GM10266 (cell line): Measurements from ENCODE around the gene TXLNG.
"Not testable (repeated sequence)": the region's sequence is repeated elsewhere in the genome, so short reads cannot be mapped to it uniquely, and the experiment has no call there.

Source experiments
- DNase-seq: peaks from one replicate; pipeline ENCODE4 v3.0.0; 2012; ENCODE audit errors: extremely low spot score
- TF ChIP-seq, protein P1 (sequence below): IDR thresholded peaks from 2 replicates; pipeline ENCODE4 v1.5.1; 2012; ENCODE audit warnings: mild to moderate bottlenecking, low read depth; ENCODE audit not compliant: control insufficient read depth, insufficient read depth; ENCODE audit errors: missing control alignments

Gene TXLNG

GRCh38 chrX:16848541-16848940 is 62.3 kb downstream of the TXLNG start:
- DNase-seq, result no peak
- TF ChIP-seq, protein P1, sequence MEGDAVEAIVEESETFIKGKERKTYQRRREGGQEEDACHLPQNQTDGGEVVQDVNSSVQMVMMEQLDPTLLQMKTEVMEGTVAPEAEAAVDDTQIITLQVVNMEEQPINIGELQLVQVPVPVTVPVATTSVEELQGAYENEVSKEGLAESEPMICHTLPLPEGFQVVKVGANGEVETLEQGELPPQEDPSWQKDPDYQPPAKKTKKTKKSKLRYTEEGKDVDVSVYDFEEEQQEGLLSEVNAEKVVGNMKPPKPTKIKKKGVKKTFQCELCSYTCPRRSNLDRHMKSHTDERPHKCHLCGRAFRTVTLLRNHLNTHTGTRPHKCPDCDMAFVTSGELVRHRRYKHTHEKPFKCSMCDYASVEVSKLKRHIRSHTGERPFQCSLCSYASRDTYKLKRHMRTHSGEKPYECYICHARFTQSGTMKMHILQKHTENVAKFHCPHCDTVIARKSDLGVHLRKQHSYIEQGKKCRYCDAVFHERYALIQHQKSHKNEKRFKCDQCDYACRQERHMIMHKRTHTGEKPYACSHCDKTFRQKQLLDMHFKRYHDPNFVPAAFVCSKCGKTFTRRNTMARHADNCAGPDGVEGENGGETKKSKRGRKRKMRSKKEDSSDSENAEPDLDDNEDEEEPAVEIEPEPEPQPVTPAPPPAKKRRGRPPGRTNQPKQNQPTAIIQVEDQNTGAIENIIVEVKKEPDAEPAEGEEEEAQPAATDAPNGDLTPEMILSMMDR, result no peak

- TF ChIP-seq, protein P1, result no peak
- DNase-seq, result no peak
These were observed 65.2 kb downstream of the TXLNG start for GRCh38 chrX:16851421-16851820.

GRCh38 chrX:16851827-16852226 is 65.6 kb downstream of the TXLNG start:
- TF ChIP-seq, protein P1, result no peak
- DNase-seq, result no peak

DNA sequence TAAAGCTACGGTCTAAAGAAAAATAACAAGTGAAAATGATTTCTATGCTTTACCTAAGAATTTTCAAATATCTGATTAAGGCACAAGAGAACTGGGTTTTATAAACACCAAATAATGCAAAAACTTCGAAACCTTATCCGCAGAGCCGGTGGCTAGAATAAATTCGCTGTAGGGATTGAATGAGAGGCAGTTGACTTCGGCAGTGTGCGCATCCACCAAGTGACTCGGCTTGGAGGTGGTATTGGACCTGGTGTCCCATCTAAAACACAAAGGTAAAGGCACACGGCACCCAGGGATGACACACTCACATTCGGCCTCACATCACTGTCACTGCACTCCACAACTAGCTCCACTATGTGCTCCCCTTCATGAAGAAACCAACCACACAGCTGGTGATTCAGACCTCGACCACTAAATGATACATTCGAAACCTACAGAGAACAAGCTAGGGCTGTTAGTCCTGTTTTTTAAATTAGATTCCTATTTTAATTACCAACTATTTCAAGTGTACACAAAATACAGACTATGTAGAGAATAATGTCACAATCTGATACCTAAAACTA is 66.4 kb downstream of the TXLNG start:
- no peak for DNase-seq

DNA sequence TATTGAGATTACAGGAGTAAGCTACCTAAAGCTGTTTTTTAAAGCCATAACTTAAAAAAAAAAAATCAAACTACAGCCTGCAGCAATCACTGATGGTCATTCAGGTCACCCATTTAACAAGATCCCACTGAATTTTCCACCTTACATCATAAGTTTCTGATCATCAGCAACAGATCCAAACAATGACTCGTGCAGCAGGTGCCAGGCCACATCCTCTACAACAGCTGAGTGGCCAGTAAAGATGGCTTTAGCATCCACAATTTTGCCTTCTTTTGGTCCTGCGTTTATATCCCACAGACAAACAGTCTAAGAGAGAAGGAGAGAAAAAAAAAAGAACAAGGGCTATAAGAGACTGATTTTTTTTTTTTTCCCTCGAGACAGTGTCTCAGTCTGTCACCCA is 67.3 kb downstream of the TXLNG start:
- TF ChIP-seq, protein P1, result no peak
- DNase-seq, result no peak

More for the DNA sequence above, 66.4 kb downstream of the TXLNG start:
- TF ChIP-seq, protein P1, result no peak

DNA sequence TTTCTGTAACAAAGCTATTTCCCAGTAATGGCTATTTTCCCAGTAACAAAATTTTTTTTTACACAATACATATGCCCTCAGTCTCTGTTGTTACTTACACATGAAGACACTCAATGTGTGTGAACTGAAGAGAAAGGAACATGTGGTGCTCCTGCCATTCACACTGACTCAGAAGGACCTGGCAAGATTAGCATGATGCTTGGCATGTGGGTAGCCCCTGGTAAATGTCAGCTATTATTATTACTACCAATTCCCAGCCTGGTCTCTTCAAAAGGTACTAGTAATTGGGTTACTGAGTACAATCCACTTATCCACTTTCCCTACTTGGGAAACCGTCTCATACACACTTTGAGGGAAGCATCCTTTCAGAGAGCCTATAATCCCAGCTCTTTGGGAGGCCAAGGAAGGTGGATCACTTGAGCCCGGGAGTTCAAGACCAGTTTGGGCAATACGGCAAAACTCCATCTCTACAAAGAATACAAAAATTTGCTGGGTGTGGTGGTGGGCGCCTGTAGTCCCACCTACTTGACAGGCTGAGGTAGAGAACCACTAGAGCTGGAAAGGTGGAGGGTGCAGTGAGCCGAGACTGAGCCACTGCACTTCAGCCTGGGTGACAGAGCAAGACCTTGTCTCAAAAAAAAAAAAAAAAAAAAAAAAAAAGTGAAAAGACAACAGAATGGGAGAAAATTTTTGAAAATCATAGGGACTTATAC is 69.3 kb downstream of the TXLNG start:
- TF ChIP-seq, protein P1, result no peak
- DNase-seq, result no peak

DNA sequence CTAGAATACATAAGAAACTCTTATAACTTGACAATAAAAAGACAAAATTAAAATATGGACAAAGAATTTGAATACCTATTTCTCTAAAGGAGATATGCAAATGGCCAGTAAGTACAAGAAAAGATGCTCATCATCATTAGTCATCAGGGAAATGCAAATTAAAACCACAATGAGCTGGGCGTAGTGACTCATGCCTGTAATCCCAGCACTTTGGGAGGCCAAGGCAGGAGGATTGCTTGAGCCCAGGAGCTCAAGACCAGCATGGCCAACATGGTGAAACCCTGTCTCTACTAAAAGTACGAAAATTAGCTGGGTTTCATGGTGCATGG is 69.8 kb downstream of the TXLNG start:
- DNase-seq, result not testable (repeated sequence)

DNA sequence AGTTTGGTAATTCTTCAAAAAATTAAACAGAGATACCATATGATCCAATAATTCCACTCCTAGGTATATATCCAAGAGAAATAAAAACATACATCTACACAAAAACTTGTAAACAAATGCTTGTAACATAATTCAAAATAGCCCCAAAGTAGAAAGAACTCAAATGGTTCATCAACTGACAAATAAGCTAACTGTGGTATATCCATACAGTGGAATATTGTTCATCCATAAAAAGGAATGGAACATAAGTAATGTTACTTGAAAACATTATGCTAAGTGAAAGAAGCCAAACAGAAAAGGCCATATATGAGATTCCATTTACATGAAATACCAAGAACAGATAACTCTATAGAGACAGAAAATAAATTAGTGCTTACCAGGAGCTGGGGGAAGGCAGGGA is 70.5 kb downstream of the TXLNG start:
- DNase-seq, result no peak
- TF ChIP-seq, protein P1, result no peak
